ENCODE results near the gene CDHR3. TPM values are rescaled to one million over a fixed set of nuclear protein-coding genes. Genes with fewer than 3 reads are reported as not detected.

CDHR3 gene
- total RNA-seq, 1 donor, result 14.0 TPM

DNA sequence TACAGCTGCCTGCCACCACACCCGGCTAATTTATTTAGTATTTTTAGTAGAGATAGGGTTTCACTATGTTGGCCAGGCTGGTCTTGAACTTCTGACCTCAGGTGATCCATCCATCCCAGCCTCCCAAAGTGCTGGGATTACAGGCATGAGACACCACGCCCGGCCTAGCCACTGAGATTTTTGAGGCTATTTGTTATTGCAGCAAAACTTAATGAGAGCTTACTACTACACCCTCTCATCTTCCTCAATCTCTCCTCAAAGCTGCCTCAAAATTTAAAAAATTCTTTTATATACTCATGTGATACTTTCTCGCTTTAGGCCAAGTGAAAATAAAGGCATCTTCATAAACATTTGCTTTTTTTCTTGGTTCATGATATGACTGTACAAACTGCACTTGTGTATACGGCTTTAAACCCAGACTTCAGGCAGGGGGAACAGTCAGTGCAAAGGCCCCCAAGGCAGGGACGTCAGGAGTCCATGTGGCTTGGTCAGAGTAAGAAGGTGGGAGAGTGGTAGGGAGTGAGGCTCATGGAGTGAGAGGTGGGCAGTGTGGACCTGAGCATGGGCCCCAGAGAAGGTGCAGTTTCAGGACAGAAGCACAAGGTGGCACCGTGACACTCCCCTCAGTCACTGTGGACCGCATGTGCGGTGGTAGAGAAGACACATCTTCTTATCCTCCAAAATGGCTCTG lies 93.6 kb downstream of the CDHR3 start:
- TF ChIP-seq, protein P1, sequence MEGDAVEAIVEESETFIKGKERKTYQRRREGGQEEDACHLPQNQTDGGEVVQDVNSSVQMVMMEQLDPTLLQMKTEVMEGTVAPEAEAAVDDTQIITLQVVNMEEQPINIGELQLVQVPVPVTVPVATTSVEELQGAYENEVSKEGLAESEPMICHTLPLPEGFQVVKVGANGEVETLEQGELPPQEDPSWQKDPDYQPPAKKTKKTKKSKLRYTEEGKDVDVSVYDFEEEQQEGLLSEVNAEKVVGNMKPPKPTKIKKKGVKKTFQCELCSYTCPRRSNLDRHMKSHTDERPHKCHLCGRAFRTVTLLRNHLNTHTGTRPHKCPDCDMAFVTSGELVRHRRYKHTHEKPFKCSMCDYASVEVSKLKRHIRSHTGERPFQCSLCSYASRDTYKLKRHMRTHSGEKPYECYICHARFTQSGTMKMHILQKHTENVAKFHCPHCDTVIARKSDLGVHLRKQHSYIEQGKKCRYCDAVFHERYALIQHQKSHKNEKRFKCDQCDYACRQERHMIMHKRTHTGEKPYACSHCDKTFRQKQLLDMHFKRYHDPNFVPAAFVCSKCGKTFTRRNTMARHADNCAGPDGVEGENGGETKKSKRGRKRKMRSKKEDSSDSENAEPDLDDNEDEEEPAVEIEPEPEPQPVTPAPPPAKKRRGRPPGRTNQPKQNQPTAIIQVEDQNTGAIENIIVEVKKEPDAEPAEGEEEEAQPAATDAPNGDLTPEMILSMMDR (IDR thresholded peaks at IDR 0.05; ENCODE audit: insufficient read depth, low read length), result peak; percentile 85
- peak; percentile 78 for DNase-seq (ENCODE audit: low read depth)
- H3K4me3 ChIP-seq (ENCODE audit: low read depth, low read length), result no peak overlapping the region

DNA sequence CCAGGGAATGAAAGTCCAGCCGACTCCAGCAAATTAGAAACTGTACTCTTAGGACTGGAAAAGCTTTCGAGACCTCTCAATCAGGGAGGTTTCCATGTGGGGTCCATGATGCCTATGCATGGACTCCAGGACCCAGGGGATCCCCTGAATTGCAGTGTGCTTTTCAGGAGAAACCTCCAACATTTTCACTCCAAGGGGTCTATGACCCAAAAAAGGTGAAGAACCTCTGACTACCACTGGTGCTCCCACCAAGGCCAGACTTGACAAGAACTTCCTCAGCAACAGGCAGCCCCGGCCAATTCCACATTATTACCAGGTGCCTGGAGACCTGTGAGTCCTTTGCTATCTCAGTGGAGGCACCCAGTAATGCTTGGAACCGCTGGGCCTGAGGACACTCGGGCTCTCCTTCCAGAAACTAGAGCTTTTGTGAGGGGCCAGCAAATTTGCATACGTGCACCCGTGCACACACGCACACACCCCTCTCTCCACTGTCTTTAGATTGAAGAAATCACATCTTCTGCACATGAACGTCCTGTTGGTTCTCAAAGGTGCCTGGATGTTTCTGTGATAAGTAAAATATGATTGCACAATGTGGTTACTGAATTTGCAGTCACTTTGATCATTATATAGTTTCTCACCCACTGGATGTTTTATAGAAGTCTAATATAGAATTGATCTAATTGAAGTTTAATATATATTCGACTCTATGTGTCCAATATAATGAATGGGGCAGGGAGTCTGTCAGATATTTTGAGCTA lies 94.3 kb downstream of the CDHR3 start:
- H3K4me3 ChIP-seq (ENCODE audit: low read depth, low read length), result no peak overlapping the region
- no peak for DNase-seq (ENCODE audit: low read depth)
- TF ChIP-seq, protein P1 (IDR thresholded peaks at IDR 0.05; ENCODE audit: insufficient read depth, low read length), result no peak

DNA sequence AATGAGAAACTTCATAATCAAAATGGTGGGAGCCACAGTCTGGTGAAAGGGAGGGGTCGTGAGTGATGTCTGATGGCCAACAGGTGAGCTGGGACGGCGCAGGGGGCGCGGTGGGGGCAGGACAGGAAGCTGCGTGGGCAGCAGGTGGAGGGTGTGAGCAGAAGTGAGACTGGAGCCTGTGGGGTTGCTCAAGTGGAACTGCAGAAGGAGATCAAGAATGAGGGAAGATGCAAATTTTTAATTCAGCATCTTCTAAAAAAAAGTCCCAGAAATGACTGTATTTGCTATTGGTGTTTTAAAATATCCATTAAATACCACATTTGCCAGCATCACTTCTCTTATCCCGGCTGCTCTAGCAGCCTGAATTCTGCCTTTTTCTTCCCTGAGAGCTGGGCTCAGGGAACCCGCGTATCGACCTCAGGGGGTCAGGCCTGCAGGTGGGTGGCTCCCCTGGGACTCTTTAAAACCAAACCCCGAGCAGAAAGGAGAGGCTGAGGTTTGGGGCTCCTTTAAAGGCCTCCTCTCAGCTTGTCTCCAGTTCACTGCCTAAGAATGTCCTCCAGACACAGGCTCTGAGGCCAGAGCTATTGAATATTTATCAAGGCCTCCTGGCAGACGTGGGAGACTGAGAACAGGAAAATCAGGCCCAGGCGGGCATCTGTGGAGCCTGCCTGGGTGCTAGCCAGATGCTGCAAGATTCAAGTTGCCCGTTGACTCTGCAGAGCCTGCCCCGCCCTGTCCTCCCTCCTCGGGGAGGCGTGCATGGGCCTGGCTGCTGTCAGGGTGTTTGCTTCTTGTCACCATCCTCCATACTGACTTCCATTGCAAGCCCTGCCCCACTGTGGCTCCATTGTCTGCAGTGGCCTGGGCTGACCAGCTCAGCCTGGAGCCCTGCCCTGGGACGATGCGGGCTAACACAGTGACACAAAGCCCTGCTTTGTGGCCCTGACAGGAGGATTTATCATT lies 95.2 kb downstream of the CDHR3 start:
- DNase-seq (ENCODE audit: low read depth), result no peak

DNA sequence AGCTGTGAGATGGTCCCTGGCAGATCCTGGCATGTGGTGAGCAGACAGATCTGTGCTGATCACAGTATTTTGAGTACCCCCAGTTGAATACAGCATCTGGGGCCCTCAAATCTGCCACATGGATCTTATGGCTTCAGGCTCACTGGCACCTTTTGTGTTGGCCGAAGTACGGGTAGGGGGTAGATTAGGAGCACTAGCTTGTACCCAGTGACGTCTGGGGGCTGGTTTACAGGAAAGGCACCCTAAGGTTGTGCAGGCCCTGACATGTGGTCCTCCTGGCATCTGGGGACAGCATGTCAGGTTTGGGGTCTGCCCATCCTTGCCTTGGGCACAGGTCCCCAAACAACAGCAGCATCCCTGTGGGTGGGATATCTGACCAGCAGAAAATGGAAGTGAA lies 95.9 kb downstream of the CDHR3 start:
- TF ChIP-seq, protein P1 (IDR thresholded peaks at IDR 0.05; ENCODE audit: insufficient read depth, low read length), result no peak
- no peak for DNase-seq (ENCODE audit: low read depth)
- no peak overlapping the region for H3K4me3 ChIP-seq (ENCODE audit: low read depth, low read length)

More for the DNA sequence above, 95.2 kb downstream of the CDHR3 start:
- TF ChIP-seq, protein P1 (IDR thresholded peaks at IDR 0.05; ENCODE audit: insufficient read depth, low read length), result no peak
- no peak overlapping the region for H3K4me3 ChIP-seq (ENCODE audit: low read depth, low read length)

DNA sequence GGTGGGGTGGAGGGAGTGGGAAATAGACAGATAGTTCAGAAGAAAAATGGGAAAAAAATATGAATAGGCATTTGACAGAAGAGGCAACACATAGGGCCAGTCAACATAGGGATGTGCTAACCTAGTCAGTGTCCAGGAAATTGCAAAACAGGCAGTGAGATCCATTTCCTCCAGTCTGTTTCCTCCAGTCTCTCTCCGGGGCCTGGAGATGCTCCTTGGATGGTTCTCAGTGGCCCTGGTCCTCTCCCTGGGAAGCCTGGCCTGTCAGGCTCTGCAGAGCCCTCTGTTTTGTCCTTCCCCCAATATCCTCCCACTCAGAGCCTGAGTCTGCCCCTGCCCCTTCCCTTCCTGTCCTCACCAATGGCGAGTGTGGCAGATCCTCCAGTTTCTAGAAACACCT lies 96.5 kb downstream of the CDHR3 start:
- TF ChIP-seq, protein P1 (IDR thresholded peaks at IDR 0.05; ENCODE audit: insufficient read depth, low read length), result no peak
- no peak overlapping the region for H3K4me3 ChIP-seq (ENCODE audit: low read depth, low read length)
- no peak for DNase-seq (ENCODE audit: low read depth)

DNA sequence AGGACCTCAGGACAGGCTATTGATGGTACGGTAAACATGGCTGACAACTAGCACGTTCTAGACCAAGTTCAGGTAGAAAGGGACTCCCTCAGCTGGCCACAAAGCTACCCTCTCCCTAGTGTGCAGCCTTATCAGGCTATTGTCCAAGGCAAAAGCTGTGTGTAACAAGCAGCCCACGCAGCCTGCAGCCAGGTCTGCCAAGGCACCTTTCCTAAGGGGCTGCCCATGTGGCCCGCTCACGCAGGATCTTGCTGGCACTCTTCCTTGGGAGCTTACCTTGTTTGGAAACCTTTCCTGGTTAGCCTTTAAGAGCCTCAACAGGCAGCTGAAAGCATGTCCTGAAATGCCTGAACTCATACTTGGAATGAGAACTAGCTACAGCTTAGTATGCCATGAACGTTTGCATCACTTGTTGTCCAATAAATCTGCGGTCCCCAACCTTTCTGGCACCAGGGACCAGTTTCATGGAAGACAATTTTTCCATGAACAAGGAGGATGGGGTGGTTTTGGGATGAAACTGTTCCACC lies 97.4 kb downstream of the CDHR3 start:
- no peak for DNase-seq (ENCODE audit: low read depth)
- H3K4me3 ChIP-seq (ENCODE audit: low read depth, low read length), result no peak overlapping the region
- TF ChIP-seq, protein P1 (IDR thresholded peaks at IDR 0.05; ENCODE audit: insufficient read depth, low read length), result no peak
